ENCODE data around the gene PRDM2. TPM values are rescaled to one million over a fixed set of nuclear protein-coding genes. Genes with fewer than 3 reads are reported as not detected.

The PRDM2 gene
- total RNA-seq, 1 donor = 13.5 TPM

DNA sequence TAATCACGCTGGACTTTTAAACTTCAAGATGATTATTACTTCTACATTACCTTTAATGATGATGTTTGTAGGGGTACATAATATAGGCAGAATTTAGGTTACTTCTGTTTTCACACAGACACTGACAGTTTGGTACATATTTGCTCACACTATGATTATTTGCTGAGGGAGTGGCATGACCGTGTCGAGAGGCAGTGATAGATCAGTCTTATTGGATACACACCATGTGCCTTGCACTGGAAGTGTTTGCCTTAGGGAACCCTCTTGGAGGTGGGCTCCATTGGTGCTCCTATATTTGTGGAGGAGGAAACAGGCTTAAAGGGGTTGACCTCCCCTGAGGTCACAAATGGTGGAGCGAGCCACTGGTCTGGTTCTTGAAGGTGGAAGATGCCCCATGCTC, 132.1 kb downstream of the PRDM2 start:
- DNase-seq (ENCODE audit: low read depth in 2 of 3, low spot score in 2 of 3) = no peak

GRCh38 chr1:13832536-13832935, 132.5 kb downstream of the PRDM2 start:
- DNase-seq (ENCODE audit: low read depth in 2 of 3, low spot score in 2 of 3) = no peak

- no peak for DNase-seq (ENCODE audit: low read depth in 2 of 3, low spot score in 2 of 3)
Measured at GRCh38 chr1:13836136-13836535, 136.1 kb downstream of the PRDM2 start.

GRCh38 chr1:13836631-13837030, 136.6 kb downstream of the PRDM2 start:
- no peak for DNase-seq (ENCODE audit: low read depth in 2 of 3, low spot score in 2 of 3)

GRCh38 chr1:13838236-13838635, 138.2 kb downstream of the PRDM2 start:
- no peak for DNase-seq (ENCODE audit: low read depth in 2 of 3, low spot score in 2 of 3)

GRCh38 chr1:13842497-13842896, 142.5 kb downstream of the PRDM2 start:
- no peak for DNase-seq (ENCODE audit: low read depth in 2 of 3, low spot score in 2 of 3)

DNA sequence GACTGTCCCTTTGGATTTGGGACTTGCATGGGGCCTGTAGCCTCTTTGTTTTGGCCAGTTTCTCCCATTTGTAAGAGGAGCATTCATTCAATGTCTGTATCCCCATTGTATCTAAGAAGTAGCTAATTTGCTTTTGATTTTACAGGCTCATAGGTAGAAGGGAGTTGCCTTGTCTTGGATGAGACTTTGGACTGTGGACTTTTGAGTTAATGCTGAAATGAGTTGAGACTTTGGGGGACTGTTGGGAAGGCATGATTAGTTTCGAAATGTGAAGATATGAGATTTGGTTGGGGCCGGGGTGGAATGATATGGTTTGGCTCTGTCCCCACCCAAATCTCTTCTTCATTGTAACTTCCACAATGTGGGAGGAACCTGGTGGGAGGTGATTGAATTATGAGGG, 151.7 kb downstream of the PRDM2 start:
- no peak for DNase-seq (ENCODE audit: low read depth in 2 of 3, low spot score in 2 of 3)

GRCh38 chr1:13855554-13855953, 155.6 kb downstream of the PRDM2 start:
- DNase-seq (ENCODE audit: low read depth in 2 of 3, low spot score in 2 of 3) = no peak

GRCh38 chr1:13860031-13860430, 160.0 kb downstream of the PRDM2 start:
- DNase-seq (ENCODE audit: low read depth in 2 of 3, low spot score in 2 of 3) = no peak

DNA sequence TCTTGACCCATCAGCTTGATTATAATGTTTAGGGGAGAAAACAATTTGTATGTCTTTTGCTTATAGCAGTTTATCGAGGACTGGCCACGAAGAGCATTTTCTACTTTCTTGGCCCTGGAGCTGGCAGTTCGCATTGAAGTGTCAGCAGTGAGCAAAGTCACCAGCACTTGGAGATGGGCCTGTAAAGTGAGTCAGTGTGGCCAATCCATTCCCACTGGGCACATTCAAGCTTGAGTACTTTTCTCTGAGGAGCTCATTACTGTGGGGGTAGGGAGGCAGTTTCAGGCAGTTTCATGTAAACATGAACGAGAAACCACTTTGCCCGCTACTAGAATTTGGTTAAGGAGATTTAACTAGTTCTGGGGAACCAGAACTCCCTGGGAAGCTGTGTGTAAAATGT, 164.8 kb downstream of the PRDM2 start:
- no peak for DNase-seq (ENCODE audit: low read depth in 2 of 3, low spot score in 2 of 3)

DNA sequence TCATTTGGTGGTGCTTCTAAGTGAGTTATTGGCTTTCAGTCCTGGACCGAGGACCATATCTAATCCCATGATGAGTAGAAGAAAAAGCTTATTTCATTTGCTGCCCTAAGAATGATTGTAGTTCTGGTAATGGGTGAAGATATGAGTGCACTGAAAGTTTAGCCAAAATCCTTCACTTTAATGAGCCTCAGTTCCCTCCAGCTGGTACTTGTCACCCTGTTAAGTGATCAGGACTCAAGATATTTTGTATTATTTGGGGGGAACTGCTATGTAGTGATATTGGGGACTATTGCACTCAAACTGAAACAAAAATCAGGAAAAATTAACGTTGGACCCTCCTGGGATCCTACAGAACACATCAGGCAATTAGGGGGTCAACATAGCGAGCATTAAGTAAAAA, 165.9 kb downstream of the PRDM2 start:
- no peak for DNase-seq (ENCODE audit: low read depth in 2 of 3, low spot score in 2 of 3)

GRCh38 chr1:13867603-13868002, 167.6 kb downstream of the PRDM2 start:
- DNase-seq (ENCODE audit: low read depth in 2 of 3, low spot score in 2 of 3) = no peak

DNA sequence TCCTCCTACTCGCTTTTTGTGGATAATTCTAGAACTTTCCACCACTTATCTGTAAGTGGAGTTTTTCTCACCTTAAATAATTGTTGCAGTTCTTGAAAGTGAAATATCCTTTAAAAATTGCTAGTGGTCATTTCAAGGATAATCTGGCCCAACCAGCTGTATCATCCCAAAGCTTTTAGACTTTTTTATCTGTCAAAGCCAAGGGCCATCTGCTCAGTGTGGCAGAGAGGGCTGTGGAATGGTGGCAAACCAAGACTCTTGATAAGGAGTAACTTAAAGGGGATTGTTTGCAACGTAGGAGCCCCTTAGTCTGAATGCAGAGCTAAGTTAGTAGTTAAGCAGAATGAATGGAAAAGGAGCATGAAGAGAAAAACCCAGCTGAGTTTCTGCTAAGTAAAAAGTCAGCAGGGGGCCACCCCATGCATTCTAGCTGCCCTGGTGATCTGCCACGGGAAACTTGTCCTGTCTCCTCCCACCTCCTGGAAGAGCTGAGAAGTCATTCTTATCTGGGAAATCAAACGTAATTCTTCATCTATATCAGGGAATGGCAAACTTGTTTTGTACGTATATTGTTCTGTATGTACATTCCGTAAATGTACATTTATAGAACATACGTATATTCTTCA, 169.3 kb downstream of the PRDM2 start:
- DNase-seq (ENCODE audit: low read depth in 2 of 3, low spot score in 2 of 3) = no peak

GRCh38 chr1:13871413-13871812, 171.4 kb downstream of the PRDM2 start:
- DNase-seq (ENCODE audit: low read depth in 2 of 3, low spot score in 2 of 3) = no peak

DNA sequence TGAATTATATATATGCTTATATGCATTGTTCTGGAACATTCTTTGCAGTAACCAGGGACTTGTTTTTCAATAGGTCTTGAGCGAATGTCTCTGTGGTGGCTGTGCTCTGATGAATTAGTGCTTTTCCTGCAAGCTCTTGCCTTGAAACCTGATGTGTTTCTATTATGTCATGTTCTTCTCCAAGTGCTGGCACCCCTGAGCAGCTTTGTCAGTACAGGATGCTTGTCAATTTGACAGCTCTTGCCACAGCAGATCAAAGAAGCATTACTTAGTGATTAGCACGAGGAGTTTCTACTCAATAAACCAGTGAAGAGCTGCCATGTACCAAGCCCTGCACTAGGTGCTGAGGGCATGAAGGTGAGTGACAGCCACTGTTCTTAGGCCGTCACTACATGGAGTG, 171.9 kb downstream of the PRDM2 start:
- no peak for DNase-seq (ENCODE audit: low read depth in 2 of 3, low spot score in 2 of 3)

DNA sequence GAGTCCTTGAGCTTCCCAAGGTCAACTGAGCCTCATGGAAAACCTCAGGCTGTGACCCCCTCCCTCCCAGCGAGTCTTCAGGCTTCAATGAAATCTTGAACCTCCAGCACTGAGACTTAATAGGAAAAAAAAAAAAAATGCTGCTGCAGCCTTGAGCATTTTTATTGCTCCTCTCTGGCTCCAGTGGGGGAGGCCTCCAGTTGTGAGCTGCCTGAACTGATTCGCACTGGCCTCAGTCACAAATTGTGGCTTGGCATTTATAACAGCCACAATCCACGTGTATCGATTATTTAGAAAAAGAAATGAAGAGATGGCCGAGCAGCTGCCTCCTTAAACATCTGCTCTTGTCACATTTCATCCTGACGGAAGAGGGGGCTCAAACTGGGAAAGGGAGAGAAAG, 173.0 kb downstream of the PRDM2 start:
- no peak for DNase-seq (ENCODE audit: low read depth in 2 of 3, low spot score in 2 of 3)

Small RNAs within 50 kb of the gene (small RNA-seq; reads per million reads assigned to genes)
- gene RF00564 = not detected

Other genes starting within 250 kb of the PRDM2 start
- 0.27 TPM for gene LRRC38, start 186.2 kb upstream of the PRDM2 start, total RNA-seq
- gene PDPN, start 116.4 kb upstream of the PRDM2 start, total RNA-seq = not detected